ENCODE data around the gene DOK6.

DNA sequence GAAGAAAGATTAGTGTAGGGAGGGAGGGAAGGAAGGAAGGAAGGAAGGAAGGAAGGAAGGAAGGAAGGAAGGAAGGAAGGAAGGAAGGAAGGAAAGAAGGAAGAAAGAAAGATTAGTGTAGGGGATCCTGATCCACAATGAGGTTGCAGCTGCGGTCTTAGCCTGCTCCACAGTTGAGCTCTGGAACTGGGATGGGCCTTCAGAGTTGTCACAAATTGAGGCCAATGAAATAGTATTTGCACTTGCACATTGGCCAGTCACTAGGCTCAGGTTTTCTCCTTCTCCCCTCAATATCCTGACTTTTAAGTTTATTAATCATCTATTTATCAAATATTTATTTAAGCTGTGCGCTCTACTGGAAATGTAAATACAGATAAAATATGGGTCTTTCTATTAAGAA is 34.3 kb downstream of the DOK6 start:
- no peak for TF ChIP-seq SMARCC2 (IDR thresholded peaks at IDR 0.05; ENCODE audit: low read depth)
- TF ChIP-seq IRF2 (CRISPR knock-in tag; IDR thresholded peaks at IDR 0.05), result no peak
- no peak for TF ChIP-seq REST (IDR thresholded peaks at IDR 0.05; ENCODE audit: borderline replicate concordance)
- TF ChIP-seq REST (CRISPR knock-in tag; IDR thresholded peaks at IDR 0.05; ENCODE audit: low read depth), result no peak
- TF ChIP-seq ZBTB33 (CRISPR knock-in tag; IDR thresholded peaks at IDR 0.05), result no peak
- no peak for TF ChIP-seq TARDBP (IDR thresholded peaks at IDR 0.05)
- TF ChIP-seq, protein P1, sequence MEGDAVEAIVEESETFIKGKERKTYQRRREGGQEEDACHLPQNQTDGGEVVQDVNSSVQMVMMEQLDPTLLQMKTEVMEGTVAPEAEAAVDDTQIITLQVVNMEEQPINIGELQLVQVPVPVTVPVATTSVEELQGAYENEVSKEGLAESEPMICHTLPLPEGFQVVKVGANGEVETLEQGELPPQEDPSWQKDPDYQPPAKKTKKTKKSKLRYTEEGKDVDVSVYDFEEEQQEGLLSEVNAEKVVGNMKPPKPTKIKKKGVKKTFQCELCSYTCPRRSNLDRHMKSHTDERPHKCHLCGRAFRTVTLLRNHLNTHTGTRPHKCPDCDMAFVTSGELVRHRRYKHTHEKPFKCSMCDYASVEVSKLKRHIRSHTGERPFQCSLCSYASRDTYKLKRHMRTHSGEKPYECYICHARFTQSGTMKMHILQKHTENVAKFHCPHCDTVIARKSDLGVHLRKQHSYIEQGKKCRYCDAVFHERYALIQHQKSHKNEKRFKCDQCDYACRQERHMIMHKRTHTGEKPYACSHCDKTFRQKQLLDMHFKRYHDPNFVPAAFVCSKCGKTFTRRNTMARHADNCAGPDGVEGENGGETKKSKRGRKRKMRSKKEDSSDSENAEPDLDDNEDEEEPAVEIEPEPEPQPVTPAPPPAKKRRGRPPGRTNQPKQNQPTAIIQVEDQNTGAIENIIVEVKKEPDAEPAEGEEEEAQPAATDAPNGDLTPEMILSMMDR (IDR thresholded peaks at IDR 0.05 in 2 of 3, conservative IDR thresholded peaks at IDR 0.05 in 1 of 3; ENCODE audit: insufficient read depth in 2 of 3, low read depth in 1 of 3, low read length in 3 of 3), result no peak
